Loucy (cell line): ENCODE measurements around the gene F2RL1.

Source experiments
- H2AFZ ChIP-seq: fragments of 200-600 bp; sonication (generic); 2 replicates; pipeline ENCODE4 v1.6.0; 2016; ENCODE audit warnings: antibody characterized with exemption, mild to moderate bottlenecking, low read length, moderate library complexity
- H3F3A ChIP-seq: fragments of 200-600 bp; 2 replicates; pipeline ENCODE4 v1.6.0; 2016; ENCODE audit warnings: antibody characterized with exemption, low read depth, mild to moderate bottlenecking
- H3K27me3 ChIP-seq: fragments of 200-600 bp; sonication (generic); 2 replicates; pipeline ENCODE4 v1.6.1; 2014; ENCODE audit warnings: low read length, mild to moderate bottlenecking; ENCODE audit not compliant: insufficient read depth, poor library complexity, severe bottlenecking
- H3K36me3 ChIP-seq: fragments of 200-600 bp; sonication (generic); 2 replicates; pipeline ENCODE4 v1.6.1; 2016; ENCODE audit warnings: low read length; ENCODE audit not compliant: insufficient read depth
- H3K4me1 ChIP-seq: fragments of 200-600 bp; sonication (generic); 2 replicates; pipeline ENCODE4 v1.5.1; 2014; ENCODE audit warnings: low read length, mild to moderate bottlenecking; ENCODE audit not compliant: insufficient read depth, poor library complexity, severe bottlenecking
- H3K4me2 ChIP-seq: fragments of 200-600 bp; sonication (generic); 2 replicates; pipeline ENCODE4 v1.6.0; 2014; ENCODE audit warnings: antibody characterized with exemption, low read length, low read depth, mild to moderate bottlenecking; ENCODE audit not compliant: poor library complexity, severe bottlenecking
- H3K4me3 ChIP-seq: fragments of 200-600 bp; sonication (generic); 2 replicates; pipeline ENCODE4 v1.5.1; 2014; ENCODE audit warnings: low read length, mild to moderate bottlenecking, mixed read lengths; ENCODE audit not compliant: poor library complexity, severe bottlenecking
- H3K79me2 ChIP-seq: fragments of 200-600 bp; sonication (generic); 2 replicates; pipeline ENCODE4 v1.6.1; 2014; ENCODE audit warnings: low read length; ENCODE audit not compliant: insufficient read depth
- H3K9ac ChIP-seq: fragments of 200-600 bp; sonication (generic); 2 replicates; pipeline ENCODE4 v1.6.0; 2014; ENCODE audit warnings: mild to moderate bottlenecking, low read depth, low read length, moderate library complexity; ENCODE audit not compliant: poor library complexity, severe bottlenecking
- H3K9me2 ChIP-seq: fragments of 200-600 bp; sonication (generic); replicated peaks from 2 replicates; pipeline ENCODE4 v1.6.1; 2016; ENCODE audit warnings: low read depth, low read length, mixed read lengths
- H3K9me3 ChIP-seq: fragments of 200-600 bp; sonication (generic); 2 replicates; pipeline ENCODE4 v1.6.1; 2014; ENCODE audit warnings: mild to moderate bottlenecking, antibody characterized with exemption, low read length, low read depth; ENCODE audit not compliant: insufficient read depth
- H4K20me1 ChIP-seq: fragments of 200-600 bp; sonication (generic); 2 replicates; pipeline ENCODE4 v1.6.0; 2014; ENCODE audit warnings: antibody characterized with exemption, low read length, mild to moderate bottlenecking; ENCODE audit not compliant: insufficient read depth, poor library complexity, severe bottlenecking
- EZH2phosphoT487 ChIP-seq: fragments of 200-600 bp; IDR thresholded peaks from 2 replicates; pipeline ENCODE4 v1.6.1; 2018; ENCODE audit warnings: antibody characterized with exemption, mild to moderate bottlenecking, moderate library complexity, borderline replicate concordance
- TF ChIP-seq, protein P1 (sequence below): fragments of 200-600 bp; sonication (generic); conservative IDR thresholded peaks from 2 replicates; pipeline ENCODE4 v1.5.1; 2014; ENCODE audit warnings: mild to moderate bottlenecking, antibody characterized with exemption, low read length

The F2RL1 gene

DNA sequence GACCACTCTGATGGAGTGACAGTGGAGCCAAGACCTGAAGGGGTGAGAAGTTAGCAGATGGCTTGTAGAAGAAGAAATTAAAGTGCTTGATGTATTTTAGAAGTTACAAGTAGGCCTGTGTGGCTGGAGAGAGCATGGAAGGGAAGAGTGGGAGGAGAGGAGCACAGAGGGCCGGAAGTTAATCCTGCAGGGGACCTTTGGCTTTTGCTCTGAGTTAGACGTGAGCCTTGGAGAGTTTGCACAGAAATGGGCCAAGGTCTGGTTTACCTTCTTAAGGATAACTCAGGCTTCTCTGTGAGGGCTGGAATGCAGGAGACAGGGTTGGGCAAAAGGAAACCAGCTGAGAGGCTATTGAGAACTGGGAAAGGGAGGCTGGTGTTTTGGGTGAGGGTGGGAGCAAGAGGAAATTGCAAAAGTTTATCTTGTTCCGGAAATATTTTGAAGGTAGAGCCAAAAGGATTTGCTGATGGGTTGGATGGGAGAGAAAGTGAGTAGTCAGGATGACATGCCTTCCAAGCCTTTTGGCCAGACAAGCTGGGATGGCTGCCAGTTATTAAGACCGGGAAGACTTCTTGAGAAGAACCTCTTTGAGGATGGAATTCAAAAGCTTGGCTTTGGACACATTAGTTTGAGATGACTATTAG, 17.5 kb upstream of the F2RL1 start:
- Histone ChIP-seq H3K27me3 (no peaks in the 10 kb centered on the region), H4K20me1 (no peaks in the 10 kb centered on the region), H3K36me3 (no peaks in the 10 kb centered on the region), H3K9me3 (no peaks in the 10 kb centered on the region), H3K9me2 (no peaks in the 10 kb centered on the region), H3K4me3 (no peak overlapping the region), H2AFZ (no peak overlapping the region), H3K79me2 (no peaks in the 10 kb centered on the region), H3F3A (no peaks in the 10 kb centered on the region), H3K4me1 (no peaks in the 10 kb centered on the region), H3K9ac (no peak overlapping the region), H3K4me2 (no peak overlapping the region)
- TF ChIP-seq, protein P1, sequence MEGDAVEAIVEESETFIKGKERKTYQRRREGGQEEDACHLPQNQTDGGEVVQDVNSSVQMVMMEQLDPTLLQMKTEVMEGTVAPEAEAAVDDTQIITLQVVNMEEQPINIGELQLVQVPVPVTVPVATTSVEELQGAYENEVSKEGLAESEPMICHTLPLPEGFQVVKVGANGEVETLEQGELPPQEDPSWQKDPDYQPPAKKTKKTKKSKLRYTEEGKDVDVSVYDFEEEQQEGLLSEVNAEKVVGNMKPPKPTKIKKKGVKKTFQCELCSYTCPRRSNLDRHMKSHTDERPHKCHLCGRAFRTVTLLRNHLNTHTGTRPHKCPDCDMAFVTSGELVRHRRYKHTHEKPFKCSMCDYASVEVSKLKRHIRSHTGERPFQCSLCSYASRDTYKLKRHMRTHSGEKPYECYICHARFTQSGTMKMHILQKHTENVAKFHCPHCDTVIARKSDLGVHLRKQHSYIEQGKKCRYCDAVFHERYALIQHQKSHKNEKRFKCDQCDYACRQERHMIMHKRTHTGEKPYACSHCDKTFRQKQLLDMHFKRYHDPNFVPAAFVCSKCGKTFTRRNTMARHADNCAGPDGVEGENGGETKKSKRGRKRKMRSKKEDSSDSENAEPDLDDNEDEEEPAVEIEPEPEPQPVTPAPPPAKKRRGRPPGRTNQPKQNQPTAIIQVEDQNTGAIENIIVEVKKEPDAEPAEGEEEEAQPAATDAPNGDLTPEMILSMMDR: no peak
- no peak for TF ChIP-seq EZH2phosphoT487

DNA sequence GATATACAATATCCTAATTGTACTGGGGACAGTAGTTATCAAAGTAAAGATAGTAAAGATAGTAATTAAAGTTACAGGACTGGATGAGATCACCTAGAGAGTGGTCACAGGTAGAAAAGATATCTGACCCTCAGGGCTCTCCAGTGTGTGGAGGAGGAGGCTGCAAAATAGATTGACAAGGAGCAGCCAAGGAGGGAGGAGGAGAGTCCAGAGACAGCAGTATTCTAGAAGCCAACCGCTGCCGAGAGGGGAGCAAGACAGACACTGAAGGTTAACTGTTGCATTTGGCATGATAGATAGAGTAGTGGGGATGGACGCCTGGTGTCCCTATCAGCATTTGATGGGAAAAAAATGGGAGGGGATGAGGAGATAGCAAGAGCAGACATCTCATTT, 17.0 kb upstream of the F2RL1 start:
- Histone ChIP-seq H3K79me2 (no peaks in the 10 kb centered on the region), H3K9ac (no peak overlapping the region), H3K36me3 (no peaks in the 10 kb centered on the region), H3K4me1 (no peaks in the 10 kb centered on the region), H3F3A (no peaks in the 10 kb centered on the region), H3K9me2 (no peaks in the 10 kb centered on the region), H2AFZ (no peak overlapping the region), H4K20me1 (no peaks in the 10 kb centered on the region), H3K27me3 (no peaks in the 10 kb centered on the region), H3K4me2 (no peak overlapping the region), H3K4me3 (no peak overlapping the region), H3K9me3 (no peaks in the 10 kb centered on the region)
- TF ChIP-seq EZH2phosphoT487: no peak
- TF ChIP-seq, protein P1: no peak

DNA sequence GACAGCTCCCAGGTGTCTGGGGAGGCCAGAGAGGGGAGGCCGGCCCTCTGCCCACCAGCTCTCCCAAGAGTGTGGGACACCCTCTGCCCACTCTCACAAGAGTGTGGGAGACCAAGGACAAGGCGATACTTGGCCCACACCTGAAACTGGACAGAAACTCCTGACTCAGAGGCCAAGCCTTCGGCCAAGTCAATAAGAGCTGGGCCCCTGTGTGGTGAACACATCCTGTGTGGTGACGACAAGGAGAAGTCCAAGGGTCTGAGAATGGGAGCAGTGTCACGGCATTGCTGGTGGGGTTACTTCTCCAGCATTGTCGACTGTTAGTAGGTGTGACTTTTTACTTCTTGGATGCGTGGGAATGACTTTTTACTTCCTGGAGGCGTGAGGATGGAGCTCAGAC, 14.6 kb upstream of the F2RL1 start:
- H3K4me2 ChIP-seq: no peak overlapping the region
- no peaks in the 10 kb centered on the region for H3K27me3 ChIP-seq
- H3K79me2 ChIP-seq: no peaks in the 10 kb centered on the region
- no peak overlapping the region for H3K9ac ChIP-seq
- H4K20me1 ChIP-seq: no peaks in the 10 kb centered on the region
- TF ChIP-seq, protein P1: no peak
- TF ChIP-seq EZH2phosphoT487: no peak
- H3K9me2 ChIP-seq: no peaks in the 10 kb centered on the region
- H3K4me1 ChIP-seq: peaks cover 3% of the 10 kb centered on the region
- no peak overlapping the region for H3K4me3 ChIP-seq
- H3K36me3 ChIP-seq: no peaks in the 10 kb centered on the region
- no peaks in the 10 kb centered on the region for H3K9me3 ChIP-seq
- H2AFZ ChIP-seq: no peak overlapping the region; the same call in 1 of the 2 replicates
- H3F3A ChIP-seq: no peaks in the 10 kb centered on the region
